Inflammatory macrophage (primary cell): ENCODE data around the gene ERCC8.
"Not testable (repeated sequence)": the region's sequence is repeated elsewhere in the genome, so short reads cannot be mapped to it uniquely, and the experiment has no call there.

ENCODE experiments used
- DNase-seq, 2 donors: peaks; one replicate each; pipeline ENCODE4 v3.0.0-alpha.2; 2020 to 2022
- total RNA-seq, 18 experiments: gene quantifications; one replicate each; lab custom pipeline; 2026; ENCODE audit warnings: mixed read lengths in 6 of 18, inconsistent platforms in 2 of 18; lab: John Stamatoyannopoulos, UW

Gene ERCC8
- total RNA-seq, result 8.0 to 44.5 (median 25.7) reads per million in 18 experiments

DNA sequence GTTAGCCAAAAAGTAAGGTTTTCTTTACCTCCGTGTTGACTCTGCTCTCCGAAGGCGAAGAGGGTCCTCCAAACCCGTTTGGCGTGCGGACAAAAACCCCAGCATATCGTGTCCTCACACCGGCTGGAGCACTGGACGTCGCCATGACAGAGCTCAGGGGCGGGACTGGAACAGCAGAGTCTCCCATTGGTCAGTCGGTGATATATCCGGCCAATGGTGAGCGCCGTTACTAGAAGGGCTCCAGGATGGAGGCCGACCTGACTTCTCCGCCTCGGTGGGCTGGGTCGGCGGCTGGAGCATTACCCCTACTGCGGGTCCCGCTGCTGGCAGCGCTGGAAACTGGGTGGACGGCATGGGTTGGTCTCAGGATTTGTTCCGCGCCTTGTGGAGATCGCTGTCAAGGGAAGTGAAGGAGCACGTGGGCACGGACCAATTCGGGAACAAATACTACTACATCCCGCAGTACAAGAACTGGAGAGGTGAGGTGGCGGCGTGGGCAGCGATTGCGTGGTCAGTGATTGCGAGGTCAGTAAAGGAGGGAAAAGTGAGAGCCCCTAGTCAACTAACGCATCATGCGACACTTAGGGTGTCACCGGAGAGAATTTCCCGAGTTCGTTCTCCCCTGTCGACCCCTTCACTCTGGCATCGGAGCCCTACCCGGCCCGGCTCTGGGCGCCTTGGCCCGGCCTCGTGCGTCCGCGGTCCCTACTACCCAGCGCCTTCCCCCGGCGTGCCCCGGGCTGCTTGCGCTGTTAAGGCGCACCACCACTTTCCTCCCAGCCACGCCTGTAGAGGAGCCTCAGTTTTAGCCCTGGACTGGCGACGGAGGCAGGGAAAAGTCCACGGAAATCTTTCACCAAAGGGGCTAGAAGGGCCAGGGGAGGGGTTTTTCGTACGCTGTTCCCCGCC, at the start of gene ERCC8, which contains the start of gene NDUFAF2:
TSS of gene ERCC8 (minus strand) at position 167 of the 909 bp plus-strand sequence. CDS start at position 105, 62 bp downstream.
TSS of gene NDUFAF2 (plus strand) at position 302 of the 909 bp plus-strand sequence. CDS start at position 353, 51 bp downstream.
- peak; percentile 93 for DNase-seq

DNA sequence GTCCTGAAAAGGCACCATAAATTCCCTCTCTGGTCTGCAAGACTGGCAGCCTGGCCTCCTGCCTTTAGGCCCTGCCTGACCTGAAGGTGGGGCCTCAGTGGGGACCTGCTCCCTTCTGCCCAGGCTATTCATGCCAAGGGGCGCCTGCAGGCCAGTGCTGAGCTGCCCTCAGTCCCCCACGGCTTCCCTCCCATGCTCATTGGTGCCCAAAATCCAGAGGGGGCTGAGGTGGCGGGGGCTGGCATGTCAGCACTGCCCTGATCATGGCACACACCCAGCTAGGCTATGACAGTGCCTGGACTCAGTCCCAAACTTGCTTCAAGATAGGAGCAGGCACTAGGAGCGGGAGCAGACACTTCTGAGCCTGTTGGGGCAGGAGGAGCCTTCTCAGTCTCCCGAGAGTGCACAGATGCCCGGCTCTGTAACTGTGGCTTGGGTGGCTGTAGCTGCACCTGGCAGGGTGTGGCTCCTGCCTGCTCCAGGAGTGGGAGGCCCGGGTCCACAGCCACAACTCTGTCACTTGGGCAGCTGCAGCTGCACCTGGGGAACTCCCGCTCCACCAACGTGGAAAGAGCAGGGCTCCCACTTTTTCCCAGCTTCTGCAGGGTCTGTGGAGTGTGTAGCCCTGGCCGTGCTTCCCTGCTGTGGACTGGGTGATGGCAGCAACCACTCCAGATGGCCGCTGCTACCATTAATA, 49.2 kb upstream of the ERCC8 start:
- DNase-seq, result no peak

- DNase-seq, result no peak
Observed at GRCh38 chr5:60993425-60993824, 48.6 kb upstream of the ERCC8 start.

GRCh38 chr5:60992871-60993270, 48.0 kb upstream of the ERCC8 start:
- DNase-seq, result no peak

GRCh38 chr5:60989790-60990189, 44.9 kb upstream of the ERCC8 start:
- no peak for DNase-seq

- DNase-seq, result not testable (repeated sequence)
Observed at GRCh38 chr5:60982127-60982526, 37.3 kb upstream of the ERCC8 start.

GRCh38 chr5:60980511-60980910, 35.6 kb upstream of the ERCC8 start:
- peak; percentile 39 to 60 for DNase-seq

- no peak for DNase-seq
Observed at GRCh38 chr5:60978968-60979367, 34.1 kb upstream of the ERCC8 start.

GRCh38 chr5:60977956-60978737, 33.3 kb upstream of the ERCC8 start:
- DNase-seq, result no peak

DNA sequence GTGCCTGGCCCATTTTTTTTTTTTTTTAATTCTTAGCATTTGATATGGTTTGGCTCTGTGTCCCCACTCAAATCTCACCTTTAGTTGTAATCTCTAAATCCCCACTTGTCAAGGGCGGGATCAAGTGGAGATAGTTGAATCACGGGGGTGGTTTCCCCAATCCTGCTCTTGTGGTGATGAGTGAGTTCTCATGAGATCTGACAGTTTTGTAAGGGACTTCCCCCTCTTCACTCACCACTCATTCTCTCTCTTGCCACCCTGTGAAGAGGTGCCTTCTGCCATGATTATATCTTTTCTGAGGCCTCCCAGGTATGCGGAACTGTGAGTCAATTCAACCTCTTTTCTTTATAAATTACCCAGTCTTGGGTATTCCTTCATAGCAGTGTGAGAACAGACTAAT, 27.4 kb upstream of the ERCC8 start:
- DNase-seq, result peak in 1 of 2 donors; percentile 6

GRCh38 chr5:60961685-60962084, 16.8 kb upstream of the ERCC8 start:
- DNase-seq, result peak; percentile 13 to 20

- peak in 1 of 2 donors; percentile 7 for DNase-seq
Observed at GRCh38 chr5:60960591-60960990, 15.7 kb upstream of the ERCC8 start.

DNA sequence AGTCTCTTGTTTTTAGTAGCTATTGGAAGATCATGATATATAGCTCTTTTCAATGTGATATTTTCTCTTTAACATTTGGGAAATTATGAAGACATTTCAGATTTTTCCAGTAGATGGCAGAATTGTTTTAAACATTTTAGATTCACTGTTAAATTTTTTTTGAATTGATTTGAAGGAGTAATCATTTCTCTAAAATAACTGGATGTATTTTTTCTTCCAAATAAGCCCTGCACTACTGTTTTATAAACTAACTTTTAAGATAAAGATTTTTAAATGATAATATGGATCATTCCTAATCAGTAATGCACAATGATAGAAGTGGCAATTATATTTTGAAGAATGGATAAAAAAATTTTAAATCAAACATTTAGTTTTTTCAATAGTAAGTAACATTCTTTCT, 14.3 kb upstream of the ERCC8 start:
- DNase-seq, result peak in 1 of 2 donors; percentile 48

DNA sequence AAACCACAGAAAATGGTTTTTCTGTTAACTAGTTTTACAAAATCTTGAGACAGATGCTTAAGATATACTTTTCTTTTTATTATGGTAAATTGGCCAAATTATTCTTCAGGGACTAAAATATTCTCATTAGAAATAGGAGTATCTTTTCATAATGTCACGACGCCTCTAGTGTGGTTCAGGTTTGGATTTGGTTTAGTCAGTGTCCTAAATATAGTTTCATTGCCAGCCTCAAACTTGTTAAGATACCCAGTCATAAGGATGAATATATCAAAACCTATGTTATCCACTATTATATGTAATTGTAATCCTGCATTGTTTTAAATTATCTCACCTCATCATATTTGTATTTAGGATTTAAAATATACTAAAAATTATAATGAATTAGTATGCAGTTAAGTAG, 13.8 kb upstream of the ERCC8 start:
- DNase-seq, result no peak

DNA sequence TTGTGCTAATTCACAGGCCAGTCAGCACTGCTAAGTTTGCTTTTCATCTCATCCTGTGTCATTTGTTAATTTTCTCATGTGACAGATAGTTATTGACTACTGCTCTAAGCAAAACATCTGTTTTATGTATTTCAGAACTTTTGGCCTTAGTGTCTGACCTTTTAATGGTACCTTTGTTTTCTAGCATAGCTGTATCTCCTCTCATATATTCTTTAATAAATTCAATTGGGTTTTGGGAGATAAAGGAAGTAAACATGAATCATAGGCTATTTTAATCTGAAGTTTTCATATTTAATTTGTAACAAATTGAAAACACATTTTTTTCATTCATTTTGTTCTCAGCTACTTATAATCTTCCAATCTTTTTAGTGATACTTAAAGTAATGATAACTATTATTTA, 13.2 kb upstream of the ERCC8 start:
- no peak for DNase-seq

- no peak for DNase-seq
Observed at GRCh38 chr5:60955239-60955638, 10.4 kb upstream of the ERCC8 start.

GRCh38 chr5:60948738-60949137, 3.9 kb upstream of the ERCC8 start:
- DNase-seq, result no peak

- peak in 1 of 2 donors; percentile 26 for DNase-seq
Observed at GRCh38 chr5:60945813-60946187, 930 bp upstream of the ERCC8 start.

DNA sequence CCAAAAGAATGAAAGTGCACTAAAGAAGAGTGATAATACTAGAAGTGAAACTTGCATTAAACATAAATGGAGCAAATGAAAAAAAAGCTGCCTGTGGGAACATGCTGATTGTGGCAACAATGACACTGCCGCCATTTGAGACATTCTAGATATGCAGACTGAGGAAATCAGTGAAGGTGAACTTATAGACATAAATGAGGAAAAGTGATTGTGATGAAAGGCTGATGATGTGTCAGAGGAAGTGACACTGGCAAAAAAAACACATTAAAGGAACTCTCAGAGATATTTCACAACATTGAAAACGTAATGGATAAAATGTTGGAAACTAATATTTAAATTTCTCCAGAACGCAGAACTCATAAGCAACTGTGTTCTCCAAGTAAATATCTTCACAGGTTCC, 1.2 kb downstream of the ERCC8 start:
- peak; percentile 56 to 76 for DNase-seq

DNA sequence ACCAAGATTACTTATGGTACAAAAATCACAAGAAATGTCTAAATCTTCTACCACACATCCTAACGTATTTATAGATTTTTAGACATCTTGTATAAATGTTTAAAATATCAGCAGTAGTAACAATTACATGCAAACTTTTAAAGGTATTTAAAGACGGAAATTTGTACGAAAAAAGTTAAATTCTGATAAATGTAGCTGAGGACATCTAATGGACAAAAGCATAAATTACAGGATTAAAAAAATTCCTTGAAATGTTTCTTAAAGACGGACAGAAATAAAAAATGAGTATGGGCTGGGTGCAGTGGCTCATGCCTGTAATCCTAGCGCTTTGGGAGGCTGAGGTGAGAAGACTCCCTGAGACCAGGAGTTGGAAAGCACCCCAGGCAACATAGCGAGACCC, 15.8 kb downstream of the ERCC8 start:
- no peak for DNase-seq

DNA sequence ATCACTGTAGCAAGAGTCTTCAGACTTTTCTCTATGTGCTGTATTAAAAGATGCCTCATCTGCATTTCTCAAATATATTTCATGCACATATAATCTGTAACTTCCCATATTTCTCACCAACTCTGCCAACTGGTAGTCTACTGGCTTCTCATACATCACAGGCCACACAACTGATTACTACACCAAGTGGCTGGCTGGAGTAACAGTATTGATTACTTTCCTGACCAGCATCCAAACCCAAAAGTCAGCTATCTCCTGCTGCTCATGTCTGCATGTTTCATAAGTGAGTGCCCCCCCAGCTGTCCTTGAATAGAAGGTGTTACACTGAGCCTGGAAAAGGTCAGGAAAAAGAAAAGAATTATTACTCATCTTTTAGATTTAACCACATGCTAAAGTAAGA, 17.4 kb downstream of the ERCC8 start:
- no peak for DNase-seq

DNA sequence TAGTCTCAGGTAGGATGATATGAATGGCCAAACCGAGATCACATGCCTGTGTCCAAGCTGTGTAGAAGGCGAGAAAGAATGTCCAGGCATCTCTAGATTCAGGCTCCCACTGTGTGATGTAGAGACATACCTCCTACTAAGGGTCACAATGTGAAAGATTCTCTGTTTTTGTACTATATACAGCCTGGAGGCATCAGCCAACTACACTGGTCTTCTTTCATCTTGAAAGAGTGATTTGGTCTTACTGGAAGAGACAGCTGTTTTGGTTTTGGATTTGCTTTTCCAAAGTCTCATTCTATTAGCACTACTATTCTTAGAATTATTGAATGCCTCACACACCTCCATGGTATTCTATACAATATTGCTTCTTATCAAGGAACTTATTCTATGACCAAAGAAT, 26.4 kb downstream of the ERCC8 start:
- DNase-seq, result no peak

- no peak for DNase-seq
Observed at GRCh38 chr5:60916646-60917045, 28.2 kb downstream of the ERCC8 start.
